Panc1 (cell line): ENCODE data around the gene EIF2A. TPM values are rescaled to one million over a fixed set of nuclear protein-coding genes. Genes with fewer than 3 reads are reported as not detected.

ENCODE experiments used
- ATAC-seq: fragments of 200-7000 bp; cut with Tn5 transposase; 2 replicates; pipeline ENCODE4 v1.9.1; 2020; ENCODE audit warnings: mild to moderate bottlenecking, moderate library complexity
- BruUV-seq: library from RNA; stranded (reverse); fragments of 400-500 nt; replicated peaks from 2 replicates; lab custom pipeline; 2021; lab: Mats Ljungman, UMichigan
- CTCF ChIA-PET: fragments of 300-600 bp; sonication (Branson Sonifier 250); formaldehyde crosslinking; loops from one replicate; lab custom pipeline; 2022; ENCODE audit warnings: antibody characterized with exemption; lab: Charles Lee
- POLR2A ChIA-PET: fragments of 300-600 bp; sonication (Branson Sonifier 250); formaldehyde crosslinking; loops from one replicate; lab custom pipeline; 2022; ENCODE audit warnings: antibody characterized with exemption; lab: Charles Lee
- DNase-seq: peaks from one replicate; pipeline ENCODE4 v3.0.0-alpha.2; 2010; ENCODE audit warnings: low read depth, low spot score
- H3K27ac ChIP-seq: 2 replicates; pipeline ENCODE4 v1.5.1; 2011; ENCODE audit warnings: mild to moderate bottlenecking, low read length, inconsistent platforms
- H3K27me3 ChIP-seq: fragments of 200-500 bp; sonication (Bioruptor generic); 2 replicates; pipeline ENCODE4 v1.6.0; 2014; ENCODE audit warnings: low read length, inconsistent platforms; ENCODE audit not compliant: control insufficient read depth, insufficient read depth
- H3K36me3 ChIP-seq: fragments of 200-500 bp; sonication (Bioruptor generic); 2 replicates; pipeline ENCODE4 v1.5.1; 2014; ENCODE audit warnings: inconsistent platforms, mild to moderate bottlenecking, low read length, moderate library complexity; ENCODE audit not compliant: control insufficient read depth, insufficient read depth
- H3K4me1 ChIP-seq: 2 replicates; pipeline ENCODE4 v1.5.1; 2011; ENCODE audit warnings: inconsistent platforms, mild to moderate bottlenecking, low read length, moderate library complexity; ENCODE audit not compliant: control insufficient read depth, insufficient read depth
- H3K4me3 ChIP-seq, 2 experiments: 2 replicates each; pipeline ENCODE4 v1.5.1; 2011 to 2012; ENCODE audit warnings: low read depth in 2 of 2, low read length in 2 of 2, mild to moderate bottlenecking in 2 of 2, inconsistent platforms in 1 of 2, moderate library complexity in 1 of 2
- H3K9me3 ChIP-seq: fragments of 200-500 bp; sonication (Bioruptor generic); 2 replicates; pipeline ENCODE4 v1.5.1; 2014; ENCODE audit warnings: low read depth, mild to moderate bottlenecking, inconsistent platforms, low read length, moderate library complexity; ENCODE audit not compliant: control insufficient read depth, insufficient read depth
- POLR2AphosphoS5 ChIP-seq: IDR thresholded peaks from 2 replicates; pipeline ENCODE4 v1.6.1; 2012; ENCODE audit warnings: mild to moderate bottlenecking, low read depth, low read length, moderate library complexity
- SIN3A ChIP-seq: IDR thresholded peaks from 2 replicates; pipeline ENCODE4 v1.6.1; 2012; ENCODE audit warnings: low read depth, mild to moderate bottlenecking, low read length, moderate library complexity, borderline replicate concordance; ENCODE audit not compliant: insufficient read depth
- TCF7L2 ChIP-seq: IDR thresholded peaks from 2 replicates; pipeline ENCODE4 v1.6.1; 2011; ENCODE audit warnings: mild to moderate bottlenecking, low read depth, low read length, inconsistent platforms
- in situ Hi-C: cut with HindIII; loops from 2 replicates; pipeline ENCODE4 v1.10.0; 2016; ENCODE audit warnings: low sequenced_read_pairs, low pct_unique_long_range_greater_than_20kb
- intact Hi-C: fragments of 100-400 bp; cut with micrococcal nuclease; formaldehyde crosslinking; loops from one replicate; pipeline ENCODE4 v1.10.0; 2022; ENCODE audit not compliant: unreplicated experiment
- total RNA-seq: library from RNA; stranded (reverse); gene quantifications from one replicate; pipeline ENCODE4 v1.2.1, GENCODE V29; 2021; ENCODE audit not compliant: unreplicated experiment
- TF ChIP-seq, protein P1 (sequence below), 2 experiments: IDR thresholded peaks; 2 replicates each; pipeline ENCODE4 v1.6.1; 2011 to 2012; ENCODE audit warnings: low read depth in 2 of 2, control low read depth in 1 of 2, low read length in 1 of 2, mild to moderate bottlenecking in 1 of 2, moderate library complexity in 1 of 2; ENCODE audit not compliant: insufficient read depth in 1 of 2
- TF ChIP-seq, protein P2 (sequence below): fragments of 450-650 bp; IDR thresholded peaks from 2 replicates; pipeline ENCODE4 v1.5.1; 2017; ENCODE audit warnings: mild to moderate bottlenecking

The EIF2A gene
- total RNA-seq, 1 experiment from 2014 or later = 70.0 TPM

DNA sequence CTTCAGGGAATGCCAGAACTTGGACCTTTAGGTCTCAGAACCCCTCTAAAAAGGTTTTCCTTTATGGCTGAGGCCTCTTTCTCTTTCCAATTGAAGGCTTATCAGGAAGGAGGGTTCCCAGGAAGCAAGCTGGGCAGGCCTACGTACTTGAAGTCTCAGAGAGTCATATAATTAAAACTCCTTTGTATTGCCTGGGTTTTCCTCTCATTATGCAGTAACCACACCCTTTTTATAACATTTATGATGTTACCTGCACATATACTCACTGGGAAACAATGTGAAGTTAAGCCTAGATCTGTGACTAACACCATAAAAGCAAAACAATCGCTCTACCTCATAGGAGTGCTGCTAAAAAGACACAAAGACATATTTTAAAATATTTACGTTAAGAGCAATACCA lies 27.6 kb upstream of the EIF2A start:
- no peak for DNase-seq
- no peak overlapping the region for H3K27ac ChIP-seq
- H3K4me3 ChIP-seq = no peak overlapping the region
- POLR2A ChIA-PET = no interaction called here
- no peak; the same call in 1 of the 2 replicates for ATAC-seq
- CTCF ChIA-PET = no interaction called here
- H3K36me3 ChIP-seq = no peaks in the 10 kb centered on the region
- H3K9me3 ChIP-seq = peaks cover 7% of the 10 kb centered on the region; the same call in 1 of the 2 replicates
- in situ Hi-C loops (no loop called here), intact Hi-C loops (no loop called here)
- H3K27me3 ChIP-seq = no peaks in the 10 kb centered on the region
- BruUV-seq = no TSS peak
- TF ChIP-seq SIN3A = no peak
- TF ChIP-seq, protein P1, sequence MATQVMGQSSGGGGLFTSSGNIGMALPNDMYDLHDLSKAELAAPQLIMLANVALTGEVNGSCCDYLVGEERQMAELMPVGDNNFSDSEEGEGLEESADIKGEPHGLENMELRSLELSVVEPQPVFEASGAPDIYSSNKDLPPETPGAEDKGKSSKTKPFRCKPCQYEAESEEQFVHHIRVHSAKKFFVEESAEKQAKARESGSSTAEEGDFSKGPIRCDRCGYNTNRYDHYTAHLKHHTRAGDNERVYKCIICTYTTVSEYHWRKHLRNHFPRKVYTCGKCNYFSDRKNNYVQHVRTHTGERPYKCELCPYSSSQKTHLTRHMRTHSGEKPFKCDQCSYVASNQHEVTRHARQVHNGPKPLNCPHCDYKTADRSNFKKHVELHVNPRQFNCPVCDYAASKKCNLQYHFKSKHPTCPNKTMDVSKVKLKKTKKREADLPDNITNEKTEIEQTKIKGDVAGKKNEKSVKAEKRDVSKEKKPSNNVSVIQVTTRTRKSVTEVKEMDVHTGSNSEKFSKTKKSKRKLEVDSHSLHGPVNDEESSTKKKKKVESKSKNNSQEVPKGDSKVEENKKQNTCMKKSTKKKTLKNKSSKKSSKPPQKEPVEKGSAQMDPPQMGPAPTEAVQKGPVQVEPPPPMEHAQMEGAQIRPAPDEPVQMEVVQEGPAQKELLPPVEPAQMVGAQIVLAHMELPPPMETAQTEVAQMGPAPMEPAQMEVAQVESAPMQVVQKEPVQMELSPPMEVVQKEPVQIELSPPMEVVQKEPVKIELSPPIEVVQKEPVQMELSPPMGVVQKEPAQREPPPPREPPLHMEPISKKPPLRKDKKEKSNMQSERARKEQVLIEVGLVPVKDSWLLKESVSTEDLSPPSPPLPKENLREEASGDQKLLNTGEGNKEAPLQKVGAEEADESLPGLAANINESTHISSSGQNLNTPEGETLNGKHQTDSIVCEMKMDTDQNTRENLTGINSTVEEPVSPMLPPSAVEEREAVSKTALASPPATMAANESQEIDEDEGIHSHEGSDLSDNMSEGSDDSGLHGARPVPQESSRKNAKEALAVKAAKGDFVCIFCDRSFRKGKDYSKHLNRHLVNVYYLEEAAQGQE (IDR thresholded peaks at IDR 0.05; ENCODE audit: insufficient read depth in 1 of 2, low read depth in 2 of 2, low read length in 1 of 2) = no peak
- TF ChIP-seq, protein P2, sequence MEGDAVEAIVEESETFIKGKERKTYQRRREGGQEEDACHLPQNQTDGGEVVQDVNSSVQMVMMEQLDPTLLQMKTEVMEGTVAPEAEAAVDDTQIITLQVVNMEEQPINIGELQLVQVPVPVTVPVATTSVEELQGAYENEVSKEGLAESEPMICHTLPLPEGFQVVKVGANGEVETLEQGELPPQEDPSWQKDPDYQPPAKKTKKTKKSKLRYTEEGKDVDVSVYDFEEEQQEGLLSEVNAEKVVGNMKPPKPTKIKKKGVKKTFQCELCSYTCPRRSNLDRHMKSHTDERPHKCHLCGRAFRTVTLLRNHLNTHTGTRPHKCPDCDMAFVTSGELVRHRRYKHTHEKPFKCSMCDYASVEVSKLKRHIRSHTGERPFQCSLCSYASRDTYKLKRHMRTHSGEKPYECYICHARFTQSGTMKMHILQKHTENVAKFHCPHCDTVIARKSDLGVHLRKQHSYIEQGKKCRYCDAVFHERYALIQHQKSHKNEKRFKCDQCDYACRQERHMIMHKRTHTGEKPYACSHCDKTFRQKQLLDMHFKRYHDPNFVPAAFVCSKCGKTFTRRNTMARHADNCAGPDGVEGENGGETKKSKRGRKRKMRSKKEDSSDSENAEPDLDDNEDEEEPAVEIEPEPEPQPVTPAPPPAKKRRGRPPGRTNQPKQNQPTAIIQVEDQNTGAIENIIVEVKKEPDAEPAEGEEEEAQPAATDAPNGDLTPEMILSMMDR = no peak
- TF ChIP-seq POLR2AphosphoS5 = no peak
- TF ChIP-seq TCF7L2 = no peak
- H3K4me1 ChIP-seq = peaks cover 4% of the 10 kb centered on the region; the same call in 1 of the 2 replicates

DNA sequence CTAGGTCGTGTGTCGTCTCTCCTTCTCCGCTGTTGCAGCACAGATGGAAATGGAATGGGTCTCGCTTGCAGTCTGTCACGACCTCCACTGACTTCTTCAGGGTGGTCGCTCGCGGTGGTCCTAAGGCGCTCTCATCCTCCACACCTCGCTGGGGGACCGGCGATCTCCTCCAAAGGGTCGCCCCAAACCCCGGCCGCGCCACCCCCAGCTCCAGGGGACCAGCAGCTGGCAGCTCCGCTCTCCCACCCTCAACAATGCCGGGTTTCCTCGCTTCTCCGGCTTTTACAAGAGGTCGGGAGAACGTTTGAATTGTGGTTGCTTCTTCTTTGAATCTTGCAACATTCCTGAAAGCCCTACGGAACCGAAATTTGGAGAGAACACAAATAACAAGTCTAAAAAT lies 26.2 kb upstream of the EIF2A start:
- ChIA-PET CTCF (no interaction called here), POLR2A (no interaction called here)
- ATAC-seq = no peak
- no peak for DNase-seq
- Histone ChIP-seq H3K4me3 (no peak overlapping the region), H3K4me1 (peaks cover 4% of the 10 kb centered on the region; the same call in 1 of the 2 replicates), H3K27ac (no peak overlapping the region), H3K9me3 (peaks cover 7% of the 10 kb centered on the region; the same call in 1 of the 2 replicates), H3K27me3 (no peaks in the 10 kb centered on the region), H3K36me3 (no peaks in the 10 kb centered on the region)
- intact Hi-C loops (loop anchor here (10.0 kb wide), 1 partner anchor 204 kb away; no protein-coding TSS in a partner anchor), in situ Hi-C loops (no loop called here)
- no TSS peak for BruUV-seq
- TF ChIP-seq, protein P1 (IDR thresholded peaks at IDR 0.05; ENCODE audit: insufficient read depth in 1 of 2, low read depth in 2 of 2, low read length in 1 of 2) = no peak
- TF ChIP-seq, protein P2 = no peak
